ENCODE results near the gene CBX5. TPM values are rescaled to one million over a fixed set of nuclear protein-coding genes. Genes with fewer than 3 reads are reported as not detected.

CBX5 gene
- total and polyA plus RNA-seq, 10 of the 15 experiments (the other 5 are each of a cell fraction or from before 2014, with no cell fraction given), result 46.7 to 138 (median 74.6) TPM

- Histone ChIP-seq H3K4me3 (peak within 1 kb of the TSS; percentile 98), H3K9ac (ENCODE audit: control insufficient read depth, insufficient read depth, low read length) (peak within 1 kb of the TSS; percentile 90), H3K79me2 (ENCODE audit: control insufficient read depth, insufficient read depth, low read length) (peaks cover 15% of the 10 kb centered on the region), H3K9me3 (replicated peaks; ENCODE audit: control insufficient read depth, insufficient read depth, low read length) (no peaks in the 10 kb centered on the region), H3K4me2 (ENCODE audit: control insufficient read depth, insufficient read depth) (peak within 1 kb of the TSS; percentile 98), H3K27ac (ENCODE audit: control insufficient read depth, insufficient read depth) (peak within 1 kb of the TSS; percentile 84), H3K4me1 (ENCODE audit: control insufficient read depth, insufficient read depth, low read length) (no peaks in the 10 kb centered on the region; the same call in 1 of the 2 replicates), H3K27me3 (replicated peaks in 1 of 2; ENCODE audit: control insufficient read depth in 2 of 2, insufficient read depth in 2 of 2, low read length in 1 of 2) (no peaks in the 10 kb centered on the region), H4K20me1 (ENCODE audit: control insufficient read depth, insufficient read depth) (no peaks in the 10 kb centered on the region), H3K36me3 (ENCODE audit: control insufficient read depth in 2 of 2, insufficient read depth in 2 of 2, low read length in 1 of 2) (0 out of 4 replicates have a peak, but pooled peaks cover 0 to 5% of the 10 kb centered on the region in 2 experiments), H2AFZ (ENCODE audit: control insufficient read depth, low read depth, low read length) (peak within 1 kb of the TSS; percentile 100)
- ChIA-PET POLR2A (interaction anchor here (0.5 to 2.3 kb wide), 28 partner anchors 9 to 1649 kb away, joined by 3 to 31 read pairs (median 4); partner anchors contain the start of genes HNRNPA1, HOXC4 and RAB5B), RAD21 (ENCODE audit: unreplicated experiment) (interaction anchor here (0.6 to 1.9 kb wide), 36 partner anchors 10 to 173 kb away, joined by 3 to 24 read pairs (median 4); partner anchors contain the start of genes CBX5, HNRNPA1, NCKAP1L and ZNF385A), CTCF (interaction anchor here (0.6 to 5.1 kb wide), 45 partner anchors 11 to 904 kb away, joined by 3 to 80 read pairs (median 6); partner anchors contain the start of genes CBX5, HNRNPA1, NCKAP1L and ZNF385A), SMC1A (ENCODE audit: uncharacterized antibody, unreplicated experiment) (interaction anchor here (0.6 to 1.9 kb wide), 25 partner anchors 9 to 302 kb away, joined by 3 to 11 read pairs (median 4); partner anchors contain the start of gene HNRNPA1)
- intact Hi-C loops (cut with micrococcal nuclease; ENCODE audit: unreplicated experiment) (loop anchor here (2.0 kb wide), 1 partner anchor 34 kb away; no protein-coding TSS in a partner anchor), in situ Hi-C loops (cut with MboI) (no loop called here)
- peak; percentile 99 for DNase-seq (ENCODE audit: low read depth, low spot score)
- ATAC-seq, result peak; percentile 99
- no TSS peak for BruUV-seq (replicated peaks)
- peak; percentile 95 for FAIRE-seq
- 1% methylated on average over 34 of the region's 34 CpGs for WGBS (ENCODE audit: insufficient coverage, insufficient replicate concordance, low lambda C conversion rate, missing lambda C conversion rate)
- TF ChIP-seq FOXM1 (IDR thresholded peaks at IDR 0.05; ENCODE audit: low read depth, low read length), result peak; percentile 35; the same call in 1 of the 2 replicates
- peak; percentile 79; the same call in 1 of the 2 replicates for TF ChIP-seq TCF3 (IDR thresholded peaks at IDR 0.05; ENCODE audit: borderline replicate concordance, insufficient read depth, low read depth, low read length)
- no peak for TF ChIP-seq BCL11A (IDR thresholded peaks at IDR 0.05; ENCODE audit: low read depth, low read length)
- no peak for TF ChIP-seq ZNF592 (IDR thresholded peaks at IDR 0.05)
- peak; percentile 32; the same call in 1 of the 2 replicates for TF ChIP-seq SMC3 (IDR thresholded peaks at IDR 0.05; ENCODE audit: borderline replicate concordance, low read length)
- peak; percentile 75; the same call in 1 of the 2 replicates for TF ChIP-seq ATF3 (IDR thresholded peaks at IDR 0.05; ENCODE audit: borderline replicate concordance, extremely low read depth, low read depth, low read length)
- peak; percentile 52; the same call in 1 of the 2 replicates for TF ChIP-seq RAD21 (IDR thresholded peaks at IDR 0.05; ENCODE audit: insufficient read depth, low read depth, low read length)
- no peak for TF ChIP-seq ZZZ3 (IDR thresholded peaks at IDR 0.05; ENCODE audit: control insufficient read depth, insufficient read length, low read depth)
- TF ChIP-seq DPF2 (IDR thresholded peaks at IDR 0.05), result 0 out of 2 replicates have a peak, but pooled peaks have one; percentile 14
- peak; percentile 51; the same call in 1 of the 2 replicates for TF ChIP-seq LARP7 (IDR thresholded peaks at IDR 0.05)
- TF ChIP-seq, protein P1, sequence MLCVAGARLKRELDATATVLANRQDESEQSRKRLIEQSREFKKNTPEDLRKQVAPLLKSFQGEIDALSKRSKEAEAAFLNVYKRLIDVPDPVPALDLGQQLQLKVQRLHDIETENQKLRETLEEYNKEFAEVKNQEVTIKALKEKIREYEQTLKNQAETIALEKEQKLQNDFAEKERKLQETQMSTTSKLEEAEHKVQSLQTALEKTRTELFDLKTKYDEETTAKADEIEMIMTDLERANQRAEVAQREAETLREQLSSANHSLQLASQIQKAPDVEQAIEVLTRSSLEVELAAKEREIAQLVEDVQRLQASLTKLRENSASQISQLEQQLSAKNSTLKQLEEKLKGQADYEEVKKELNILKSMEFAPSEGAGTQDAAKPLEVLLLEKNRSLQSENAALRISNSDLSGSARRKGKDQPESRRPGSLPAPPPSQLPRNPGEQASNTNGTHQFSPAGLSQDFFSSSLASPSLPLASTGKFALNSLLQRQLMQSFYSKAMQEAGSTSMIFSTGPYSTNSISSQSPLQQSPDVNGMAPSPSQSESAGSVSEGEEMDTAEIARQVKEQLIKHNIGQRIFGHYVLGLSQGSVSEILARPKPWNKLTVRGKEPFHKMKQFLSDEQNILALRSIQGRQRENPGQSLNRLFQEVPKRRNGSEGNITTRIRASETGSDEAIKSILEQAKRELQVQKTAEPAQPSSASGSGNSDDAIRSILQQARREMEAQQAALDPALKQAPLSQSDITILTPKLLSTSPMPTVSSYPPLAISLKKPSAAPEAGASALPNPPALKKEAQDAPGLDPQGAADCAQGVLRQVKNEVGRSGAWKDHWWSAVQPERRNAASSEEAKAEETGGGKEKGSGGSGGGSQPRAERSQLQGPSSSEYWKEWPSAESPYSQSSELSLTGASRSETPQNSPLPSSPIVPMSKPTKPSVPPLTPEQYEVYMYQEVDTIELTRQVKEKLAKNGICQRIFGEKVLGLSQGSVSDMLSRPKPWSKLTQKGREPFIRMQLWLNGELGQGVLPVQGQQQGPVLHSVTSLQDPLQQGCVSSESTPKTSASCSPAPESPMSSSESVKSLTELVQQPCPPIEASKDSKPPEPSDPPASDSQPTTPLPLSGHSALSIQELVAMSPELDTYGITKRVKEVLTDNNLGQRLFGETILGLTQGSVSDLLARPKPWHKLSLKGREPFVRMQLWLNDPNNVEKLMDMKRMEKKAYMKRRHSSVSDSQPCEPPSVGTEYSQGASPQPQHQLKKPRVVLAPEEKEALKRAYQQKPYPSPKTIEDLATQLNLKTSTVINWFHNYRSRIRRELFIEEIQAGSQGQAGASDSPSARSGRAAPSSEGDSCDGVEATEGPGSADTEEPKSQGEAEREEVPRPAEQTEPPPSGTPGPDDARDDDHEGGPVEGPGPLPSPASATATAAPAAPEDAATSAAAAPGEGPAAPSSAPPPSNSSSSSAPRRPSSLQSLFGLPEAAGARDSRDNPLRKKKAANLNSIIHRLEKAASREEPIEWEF (IDR thresholded peaks at IDR 0.05; ENCODE audit: insufficient replicate concordance, low read depth, low read length), result no peak
These were observed 44.9 kb upstream of the CBX5 start, which contains the start of gene COPZ1 for GRCh38 chr12:54324617-54325441. COPZ1 (plus strand) TSS chr12:54325131; CDS start chr12:54325164, 33 bp downstream.

Measured in GM12878 (cell line).